ENCODE data around the gene JAKMIP2. TPM values are rescaled to one million over a fixed set of nuclear protein-coding genes. Genes with fewer than 3 reads are reported as not detected.
A peak's percentile ranks its signal among the peaks of the same experiment; 100 is the strongest.

Gene JAKMIP2
- total RNA-seq, 1 donor from 2014 or later: 4.1 TPM

- DNase-seq (ENCODE audit: low spot score): no peak
- Mint-ChIP-seq H3K4me3 (ENCODE audit: low read depth) (no peak overlapping the region), H3K4me1 (ENCODE audit: low read depth) (no peaks in the 10 kb centered on the region), H3K27me3 (ENCODE audit: low read depth) (no peaks in the 10 kb centered on the region), H3K27ac (no peak overlapping the region), H3K36me3 (ENCODE audit: low read depth) (no peaks in the 10 kb centered on the region), H3K9me3 (no peaks in the 10 kb centered on the region)
- intact Hi-C loops (cut with micrococcal nuclease): loop anchor here (5.0 kb wide), 1 partner anchor 126 kb away; no protein-coding TSS in a partner anchor
Observed at GRCh38 chr5:147578228-147579024, 204.1 kb downstream of the JAKMIP2 start.

- peak; percentile 13 for DNase-seq (ENCODE audit: low spot score)
- H3K9me3 Mint-ChIP-seq: no peaks in the 10 kb centered on the region
- H3K27me3 Mint-ChIP-seq (ENCODE audit: low read depth): no peaks in the 10 kb centered on the region
- H3K4me3 Mint-ChIP-seq (ENCODE audit: low read depth): no peak overlapping the region
- intact Hi-C loops (cut with micrococcal nuclease): loop anchor here (5.0 kb wide), 1 partner anchor 125 kb away; no protein-coding TSS in a partner anchor
- H3K27ac Mint-ChIP-seq: no peak overlapping the region
- H3K36me3 Mint-ChIP-seq (ENCODE audit: low read depth): no peaks in the 10 kb centered on the region
- no peaks in the 10 kb centered on the region for H3K4me1 Mint-ChIP-seq (ENCODE audit: low read depth)
Observed at GRCh38 chr5:147576646-147577535, 205.6 kb downstream of the JAKMIP2 start.

GRCh38 chr5:147575598-147575997, 206.9 kb downstream of the JAKMIP2 start:
- intact Hi-C loops (cut with micrococcal nuclease): loop anchor here (5.0 kb wide), 1 partner anchor 123 kb away; no protein-coding TSS in a partner anchor
- no peak overlapping the region for H3K27ac Mint-ChIP-seq

GRCh38 chr5:147573211-147573610, 209.3 kb downstream of the JAKMIP2 start:
- Mint-ChIP-seq H3K27me3 (ENCODE audit: low read depth) (no peaks in the 10 kb centered on the region), H3K27ac (no peak overlapping the region), H3K9me3 (no peaks in the 10 kb centered on the region), H3K36me3 (ENCODE audit: low read depth) (no peaks in the 10 kb centered on the region), H3K4me1 (ENCODE audit: low read depth) (no peaks in the 10 kb centered on the region), H3K4me3 (ENCODE audit: low read depth) (no peak overlapping the region)
- intact Hi-C loops (cut with micrococcal nuclease): no loop called here
- DNase-seq (ENCODE audit: low spot score): no peak

More at GRCh38 chr5:147575598-147575997, 206.9 kb downstream of the JAKMIP2 start:
- no peaks in the 10 kb centered on the region for H3K36me3 Mint-ChIP-seq (ENCODE audit: low read depth)
- H3K4me1 Mint-ChIP-seq (ENCODE audit: low read depth): no peaks in the 10 kb centered on the region
- no peak overlapping the region for H3K4me3 Mint-ChIP-seq (ENCODE audit: low read depth)
- no peaks in the 10 kb centered on the region for H3K9me3 Mint-ChIP-seq
- no peak for DNase-seq (ENCODE audit: low spot score)
- H3K27me3 Mint-ChIP-seq (ENCODE audit: low read depth): no peaks in the 10 kb centered on the region

GRCh38 chr5:147568710-147569406, 213.7 kb downstream of the JAKMIP2 start:
- no peaks in the 10 kb centered on the region for H3K36me3 Mint-ChIP-seq (ENCODE audit: low read depth)
- intact Hi-C loops (cut with micrococcal nuclease): no loop called here
- H3K27me3 Mint-ChIP-seq (ENCODE audit: low read depth): no peaks in the 10 kb centered on the region
- H3K4me3 Mint-ChIP-seq (ENCODE audit: low read depth): no peak overlapping the region
- H3K9me3 Mint-ChIP-seq: no peaks in the 10 kb centered on the region
- no peak overlapping the region for H3K27ac Mint-ChIP-seq
- H3K4me1 Mint-ChIP-seq (ENCODE audit: low read depth): no peaks in the 10 kb centered on the region
- no peak for DNase-seq (ENCODE audit: low spot score)

GRCh38 chr5:147567917-147568598, 214.5 kb downstream of the JAKMIP2 start:
- H3K27me3 Mint-ChIP-seq (ENCODE audit: low read depth): no peaks in the 10 kb centered on the region
- no peaks in the 10 kb centered on the region for H3K4me1 Mint-ChIP-seq (ENCODE audit: low read depth)
- no peaks in the 10 kb centered on the region for H3K9me3 Mint-ChIP-seq
- H3K27ac Mint-ChIP-seq: no peak overlapping the region
- H3K36me3 Mint-ChIP-seq (ENCODE audit: low read depth): no peaks in the 10 kb centered on the region
- no peak overlapping the region for H3K4me3 Mint-ChIP-seq (ENCODE audit: low read depth)
- intact Hi-C loops (cut with micrococcal nuclease): no loop called here
- DNase-seq (ENCODE audit: low spot score): no peak

GRCh38 chr5:147565524-147565923, 217.0 kb downstream of the JAKMIP2 start:
- no peak for DNase-seq (ENCODE audit: low spot score)
- intact Hi-C loops (cut with micrococcal nuclease): no loop called here
- Mint-ChIP-seq H3K9me3 (no peaks in the 10 kb centered on the region), H3K27ac (no peak overlapping the region), H3K36me3 (ENCODE audit: low read depth) (no peaks in the 10 kb centered on the region), H3K27me3 (ENCODE audit: low read depth) (peaks cover 1% of the 10 kb centered on the region), H3K4me1 (ENCODE audit: low read depth) (no peaks in the 10 kb centered on the region), H3K4me3 (ENCODE audit: low read depth) (no peak overlapping the region)

GRCh38 chr5:147564124-147564486, 218.4 kb downstream of the JAKMIP2 start:
- Mint-ChIP-seq H3K27me3 (ENCODE audit: low read depth) (peaks cover 1% of the 10 kb centered on the region), H3K36me3 (ENCODE audit: low read depth) (no peaks in the 10 kb centered on the region), H3K4me3 (ENCODE audit: low read depth) (no peak overlapping the region), H3K27ac (no peak overlapping the region), H3K4me1 (ENCODE audit: low read depth) (no peaks in the 10 kb centered on the region), H3K9me3 (no peaks in the 10 kb centered on the region)
- intact Hi-C loops (cut with micrococcal nuclease): no loop called here
- DNase-seq (ENCODE audit: low spot score): no peak

GRCh38 chr5:147563466-147564123, 218.9 kb downstream of the JAKMIP2 start:
- Mint-ChIP-seq H3K9me3 (no peaks in the 10 kb centered on the region), H3K27ac (no peak overlapping the region), H3K4me1 (ENCODE audit: low read depth) (no peaks in the 10 kb centered on the region), H3K27me3 (ENCODE audit: low read depth) (peaks cover 1% of the 10 kb centered on the region), H3K4me3 (ENCODE audit: low read depth) (no peak overlapping the region), H3K36me3 (ENCODE audit: low read depth) (no peaks in the 10 kb centered on the region)
- intact Hi-C loops (cut with micrococcal nuclease): no loop called here
- DNase-seq (ENCODE audit: low spot score): no peak

- Mint-ChIP-seq H3K4me1 (ENCODE audit: low read depth) (no peaks in the 10 kb centered on the region), H3K27ac (no peak overlapping the region), H3K4me3 (ENCODE audit: low read depth) (no peak overlapping the region), H3K9me3 (no peaks in the 10 kb centered on the region), H3K27me3 (ENCODE audit: low read depth) (peaks cover 1% of the 10 kb centered on the region), H3K36me3 (ENCODE audit: low read depth) (no peaks in the 10 kb centered on the region)
- intact Hi-C loops (cut with micrococcal nuclease): no loop called here
- DNase-seq (ENCODE audit: low spot score): no peak
Observed at GRCh38 chr5:147561435-147561834, 221.1 kb downstream of the JAKMIP2 start.

- no peak for DNase-seq (ENCODE audit: low spot score)
- intact Hi-C loops (cut with micrococcal nuclease): no loop called here
- H3K27me3 Mint-ChIP-seq (ENCODE audit: low read depth): peaks cover 1% of the 10 kb centered on the region
- no peaks in the 10 kb centered on the region for H3K9me3 Mint-ChIP-seq
- no peaks in the 10 kb centered on the region for H3K4me1 Mint-ChIP-seq (ENCODE audit: low read depth)
- H3K27ac Mint-ChIP-seq: no peak overlapping the region
- no peaks in the 10 kb centered on the region for H3K36me3 Mint-ChIP-seq (ENCODE audit: low read depth)
- no peak overlapping the region for H3K4me3 Mint-ChIP-seq (ENCODE audit: low read depth)
Observed at GRCh38 chr5:147560718-147561331, 221.7 kb downstream of the JAKMIP2 start.
